Measurements from ENCODE around the gene CRYGA.

CRYGA gene, protein sequence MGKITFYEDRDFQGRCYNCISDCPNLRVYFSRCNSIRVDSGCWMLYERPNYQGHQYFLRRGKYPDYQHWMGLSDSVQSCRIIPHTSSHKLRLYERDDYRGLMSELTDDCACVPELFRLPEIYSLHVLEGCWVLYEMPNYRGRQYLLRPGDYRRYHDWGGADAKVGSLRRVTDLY

GRCh38 chr2:208163489-208163888 lies at the start of gene CRYGA:
Gene CRYGA, minus strand, starts transcription at chr2:208163589. Its CDS starts 33 bp downstream, at chr2:208163556.
- DNase-seq (ENCODE audit: low spot score): no peak

- DNase-seq (ENCODE audit: low spot score): no peak
Observed at GRCh38 chr2:208210688-208211451, 47.5 kb upstream of the CRYGA start.

DNA sequence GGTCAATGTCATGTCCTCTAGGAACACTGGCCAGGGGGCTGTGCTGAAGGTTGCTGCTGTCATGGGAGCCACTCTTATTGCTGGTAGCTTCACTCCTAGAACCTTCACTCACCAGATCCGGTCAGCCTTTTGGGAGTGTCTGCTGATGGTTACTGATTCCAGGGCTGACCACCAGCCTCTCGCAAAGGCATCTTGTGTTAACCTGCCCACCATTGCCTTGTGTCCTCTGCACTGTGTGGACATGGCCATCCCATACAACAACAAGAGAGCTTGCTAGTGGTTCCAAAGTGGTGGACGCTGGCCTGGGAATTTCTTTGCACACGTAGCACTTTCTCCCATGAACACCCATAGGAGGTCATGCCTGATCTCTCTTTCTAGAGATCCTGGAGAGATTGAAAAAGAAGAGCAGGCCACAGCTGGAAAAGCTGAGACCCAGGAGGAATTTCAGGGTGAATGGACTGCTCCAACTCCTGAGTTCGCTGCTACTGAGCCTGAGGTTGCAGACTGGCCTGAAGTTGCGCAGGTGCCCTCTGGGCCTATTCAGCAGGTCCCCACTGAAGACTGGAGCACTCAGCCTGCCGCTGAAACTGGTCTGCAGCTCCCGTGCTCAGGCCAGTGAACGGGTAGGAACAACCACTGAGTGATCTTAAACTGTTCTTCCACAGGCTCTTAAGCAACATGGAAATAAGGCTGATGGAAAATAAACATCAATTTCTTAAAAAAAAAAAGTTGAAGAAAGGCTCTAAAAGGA lies 45.1 kb upstream of the CRYGA start:
- DNase-seq (ENCODE audit: low spot score): no peak

DNA sequence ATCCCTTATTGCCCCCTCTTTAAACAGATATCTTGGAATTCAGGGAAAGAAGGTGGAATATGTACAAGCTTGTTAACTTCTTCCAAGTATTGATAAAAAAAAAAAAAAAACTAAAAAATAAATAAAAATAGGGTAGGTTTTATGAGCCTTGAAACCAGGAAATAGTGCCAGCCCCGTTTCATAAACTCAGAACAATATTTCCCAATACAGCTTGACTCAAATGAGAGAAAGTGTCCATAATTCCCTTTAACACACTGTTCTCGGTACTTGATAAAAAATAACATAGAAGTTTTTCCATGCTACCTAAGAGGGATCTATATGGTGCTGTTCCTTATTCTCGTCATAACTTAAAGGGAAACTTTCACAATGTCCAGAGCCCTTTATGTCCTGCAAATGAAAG lies 44.4 kb upstream of the CRYGA start:
- no peak for DNase-seq (ENCODE audit: low spot score)

DNA sequence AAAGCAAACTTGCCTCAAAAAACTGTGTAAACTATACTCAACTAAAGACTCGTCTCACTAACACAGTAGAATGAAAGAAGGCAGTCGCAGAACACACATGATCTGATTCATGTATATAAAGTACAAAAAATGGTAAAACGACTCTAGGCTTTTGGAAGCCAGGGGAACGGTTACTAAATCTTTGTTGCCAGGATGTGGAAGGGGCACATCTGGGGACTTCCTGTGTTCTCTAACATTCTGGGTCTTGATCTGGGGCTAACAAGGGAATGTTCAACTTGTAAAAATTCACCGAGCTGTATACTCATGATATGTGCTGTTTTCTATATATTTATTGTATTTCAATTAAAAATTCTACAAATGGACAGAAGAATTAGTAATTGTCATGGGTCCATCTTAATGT lies 40.8 kb upstream of the CRYGA start:
- no peak for DNase-seq (ENCODE audit: low spot score)

- DNase-seq (ENCODE audit: low spot score): no peak
Observed at GRCh38 chr2:208195531-208195930, 32.1 kb upstream of the CRYGA start.

- no peak for DNase-seq (ENCODE audit: low spot score)
Observed at GRCh38 chr2:208192611-208193236, 29.3 kb upstream of the CRYGA start.

DNA sequence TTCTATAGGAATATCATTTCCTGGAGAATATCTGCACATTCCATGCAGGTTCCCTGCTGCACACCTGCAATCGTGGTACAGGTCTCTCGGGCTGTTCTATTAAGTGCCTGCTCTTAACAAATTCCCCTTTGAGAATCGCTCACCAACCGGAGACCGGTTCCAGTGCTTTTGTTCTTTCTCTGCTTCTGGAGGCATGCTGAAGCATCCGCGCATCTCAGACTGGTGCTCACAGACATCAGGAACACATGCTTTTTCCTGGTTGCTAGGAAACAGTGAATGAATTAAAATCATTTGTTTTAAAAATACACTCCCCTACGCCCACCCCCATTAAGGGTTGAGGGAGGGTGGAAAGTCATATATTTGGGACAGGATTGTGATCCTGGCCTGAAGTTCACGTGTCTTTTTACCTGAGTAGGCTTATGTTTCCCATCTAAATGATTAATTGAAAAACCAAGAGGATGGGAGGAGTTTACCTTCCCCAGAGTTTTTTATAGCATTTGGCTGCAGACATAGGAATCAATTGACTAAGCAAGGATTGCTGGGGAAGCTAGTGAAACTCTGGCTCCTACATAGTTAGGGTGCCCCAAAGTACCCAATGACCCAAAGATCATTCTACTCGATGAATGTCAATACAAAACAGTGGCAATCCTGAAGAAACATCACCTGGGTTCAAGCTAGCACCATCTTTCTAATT lies 26.6 kb upstream of the CRYGA start, which contains the start of gene C2orf80:
C2orf80 (minus strand) TSS at position 221 of the 694 bp plus-strand sequence. CDS start 3,044 bp downstream, outside the sequence.
- no peak for DNase-seq (ENCODE audit: low spot score)

- DNase-seq (ENCODE audit: low spot score): no peak
Observed at GRCh38 chr2:208189069-208189809, 25.9 kb upstream of the CRYGA start.

DNA sequence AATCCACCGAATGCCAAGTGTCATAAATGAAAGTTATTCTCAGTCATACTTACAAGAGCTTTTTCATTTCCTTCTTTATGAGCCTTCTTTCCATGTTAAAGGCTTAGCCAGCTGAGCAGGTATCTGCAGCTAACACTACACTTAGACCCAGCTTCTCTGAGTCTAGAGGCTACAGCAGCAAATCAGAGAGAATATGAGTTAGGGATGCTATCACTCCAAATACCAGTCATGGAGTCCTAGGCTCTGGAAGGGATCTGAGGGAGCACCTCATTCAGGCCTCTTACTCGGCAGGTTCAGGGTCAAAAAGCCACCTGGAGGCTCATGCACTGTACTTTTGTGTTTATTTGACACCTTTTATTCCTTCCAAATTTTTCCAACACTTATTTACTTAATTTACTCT lies 23.5 kb upstream of the CRYGA start:
- DNase-seq (ENCODE audit: low spot score): no peak

DNA sequence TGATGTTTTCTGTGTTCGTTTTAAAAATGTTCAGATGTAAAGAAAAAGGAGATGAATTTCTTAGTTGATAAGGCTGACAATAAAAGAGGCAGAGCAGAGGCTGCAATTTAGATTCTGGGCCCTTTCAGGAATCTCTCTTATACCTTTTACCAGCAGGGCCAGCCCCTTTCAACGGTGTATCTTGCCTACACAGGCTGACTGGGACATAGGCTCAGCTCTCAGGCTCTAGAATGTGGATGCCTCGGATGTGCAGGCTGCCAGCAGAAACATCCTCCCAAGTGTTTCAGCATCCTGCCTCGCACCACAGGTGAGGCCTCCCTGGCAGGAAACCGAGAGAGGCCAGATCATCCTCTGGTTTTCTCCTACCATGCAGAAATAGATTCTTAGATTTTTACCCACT lies 23.1 kb upstream of the CRYGA start:
- DNase-seq (ENCODE audit: low spot score): no peak

- DNase-seq (ENCODE audit: low spot score): no peak
Observed at GRCh38 chr2:208183972-208184705, 20.8 kb upstream of the CRYGA start.

GRCh38 chr2:208183526-208183925 lies 20.1 kb upstream of the CRYGA start:
- no peak for DNase-seq (ENCODE audit: low spot score)

DNA sequence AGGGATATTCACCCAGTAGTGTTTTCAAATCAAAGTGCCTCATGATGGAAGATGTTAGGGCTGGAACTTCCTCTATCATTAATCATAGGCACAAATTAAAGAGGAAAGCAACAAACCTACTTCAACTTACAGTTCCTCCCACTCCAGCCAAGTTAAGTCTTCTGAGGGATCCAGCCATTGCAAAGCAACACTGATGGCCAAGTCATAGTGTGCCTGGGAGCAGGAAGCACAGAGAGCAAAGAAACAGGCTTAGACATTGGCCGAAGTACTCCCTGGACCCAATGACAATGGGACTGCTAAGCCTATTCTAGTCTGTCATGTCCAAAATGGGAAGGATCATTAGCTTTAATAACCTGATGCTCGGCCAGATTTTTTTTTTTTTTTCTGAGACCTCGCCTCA lies 19.4 kb upstream of the CRYGA start:
- no peak for DNase-seq (ENCODE audit: low spot score)

GRCh38 chr2:208179028-208179609 lies 15.7 kb upstream of the CRYGA start:
- no peak for DNase-seq (ENCODE audit: low spot score)

GRCh38 chr2:208175840-208176153 lies 12.4 kb upstream of the CRYGA start:
- no peak for DNase-seq (ENCODE audit: low spot score)

- peak; percentile 65 for DNase-seq (ENCODE audit: low spot score)
Observed at GRCh38 chr2:208175069-208175839, 11.9 kb upstream of the CRYGA start.

- DNase-seq (ENCODE audit: low spot score): no peak
Observed at GRCh38 chr2:208174144-208174543, 10.8 kb upstream of the CRYGA start.

DNA sequence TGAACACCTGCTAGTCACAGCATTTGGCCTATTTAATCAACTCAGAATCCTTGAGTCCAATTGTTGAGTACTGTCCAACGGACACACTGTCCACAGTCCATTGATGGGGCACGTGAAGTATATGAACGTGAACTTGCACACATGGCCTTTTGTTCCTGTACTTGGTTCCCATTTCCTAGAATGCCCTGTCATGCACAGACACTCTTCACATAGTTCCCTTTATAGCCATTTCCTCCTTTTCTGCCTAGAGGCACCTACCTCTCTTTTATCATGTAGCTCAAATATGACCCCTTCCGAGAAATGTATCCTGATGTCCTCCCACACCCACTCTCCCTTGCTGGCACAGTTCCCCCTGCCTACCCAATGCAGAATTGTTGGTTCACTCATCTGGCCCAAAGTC lies 8.7 kb upstream of the CRYGA start:
- DNase-seq (ENCODE audit: low spot score): no peak
